ENCODE data around the gene SYCP1.
"Not testable (repeated sequence)": the region's sequence is repeated elsewhere in the genome, so short reads cannot be mapped to it uniquely, and the experiment has no call there.

Gene SYCP1

DNA sequence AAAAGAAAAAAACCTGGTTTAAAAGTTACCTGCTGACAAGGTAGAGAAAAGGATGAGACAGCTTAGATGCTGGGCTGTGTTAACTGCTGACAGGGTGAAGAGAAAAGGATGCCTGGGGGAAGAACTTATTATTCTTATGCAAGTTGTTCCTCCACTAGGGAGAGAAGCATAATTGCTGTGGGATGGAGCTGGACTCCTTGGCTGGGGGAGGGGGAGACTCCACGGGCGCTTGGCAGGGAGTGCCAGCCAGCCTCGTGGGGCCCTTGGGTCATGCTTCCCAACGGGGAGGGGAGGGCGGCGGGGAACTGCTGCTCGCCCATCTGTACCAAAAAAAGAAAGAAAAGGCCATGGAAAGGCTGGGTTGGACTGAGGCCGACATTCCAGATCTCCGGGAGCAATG lies 47.2 kb downstream of the SYCP1 start:
- H3K36me3 Mint-ChIP-seq (ENCODE audit: low read depth): no peaks in the 10 kb centered on the region

DNA sequence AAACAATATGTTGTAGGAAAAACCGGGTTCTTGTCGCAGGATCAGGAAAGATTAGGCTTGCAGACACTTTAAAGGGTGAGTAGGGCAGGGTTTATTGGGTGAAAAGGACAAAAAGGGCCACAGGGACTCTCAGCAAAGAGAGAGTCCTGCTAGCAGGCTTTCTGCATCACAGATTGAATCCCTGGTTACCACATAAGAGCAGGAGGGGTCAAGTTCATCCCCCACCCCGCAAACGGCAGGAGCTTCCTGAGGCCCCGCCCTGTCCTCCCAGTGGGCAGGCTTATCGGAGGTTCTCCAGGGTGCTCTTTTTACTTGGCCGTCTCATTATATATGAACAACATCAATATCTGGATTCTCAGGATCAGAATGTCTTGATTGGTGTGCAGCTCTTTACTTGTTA lies 47.7 kb downstream of the SYCP1 start:
- ATAC-seq (no peak), DNase-seq (no peak)
- Mint-ChIP-seq H3K4me3 (no peak overlapping the region), H3K36me3 (ENCODE audit: low read depth) (no peaks in the 10 kb centered on the region), H3K27ac (no peak overlapping the region), H3K4me1 (no peaks in the 10 kb centered on the region), H3K27me3 (no peaks in the 10 kb centered on the region), H3K9me3 (peaks cover 4% of the 10 kb centered on the region)

More for the DNA sequence above, 47.2 kb downstream of the SYCP1 start:
- DNase-seq (no peak), ATAC-seq (no peak)
- H3K27me3 Mint-ChIP-seq: peaks cover 2% of the 10 kb centered on the region
- H3K9me3 Mint-ChIP-seq: peaks cover 4% of the 10 kb centered on the region
- no peak overlapping the region for H3K4me3 Mint-ChIP-seq
- H3K4me1 Mint-ChIP-seq: no peaks in the 10 kb centered on the region
- no peak overlapping the region for H3K27ac Mint-ChIP-seq

DNA sequence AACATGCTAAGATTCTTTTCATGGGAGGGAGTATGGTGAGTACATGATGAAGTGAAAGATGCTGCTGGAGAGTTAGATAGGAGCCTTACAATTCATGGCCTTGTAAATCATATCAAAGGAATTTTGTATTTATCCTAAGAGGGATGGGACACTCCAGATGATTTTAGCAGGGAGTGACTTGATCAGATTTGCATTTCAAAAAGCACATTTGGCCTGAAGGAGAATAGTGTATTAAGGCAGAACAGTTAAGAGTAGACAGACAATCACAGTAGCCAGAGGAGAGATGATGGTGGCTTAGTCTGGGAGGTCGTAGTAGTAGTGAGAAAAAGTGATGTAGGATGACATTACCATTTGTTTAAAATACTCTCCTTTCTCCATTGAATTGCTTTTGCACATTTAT lies 48.8 kb downstream of the SYCP1 start:
- DNase-seq: no peak
- Mint-ChIP-seq H3K36me3 (ENCODE audit: low read depth) (no peaks in the 10 kb centered on the region), H3K4me3 (no peak overlapping the region), H3K4me1 (no peaks in the 10 kb centered on the region), H3K27ac (no peak overlapping the region), H3K27me3 (peaks cover 5% of the 10 kb centered on the region), H3K9me3 (peaks cover 4% of the 10 kb centered on the region)
- ATAC-seq: no peak

DNA sequence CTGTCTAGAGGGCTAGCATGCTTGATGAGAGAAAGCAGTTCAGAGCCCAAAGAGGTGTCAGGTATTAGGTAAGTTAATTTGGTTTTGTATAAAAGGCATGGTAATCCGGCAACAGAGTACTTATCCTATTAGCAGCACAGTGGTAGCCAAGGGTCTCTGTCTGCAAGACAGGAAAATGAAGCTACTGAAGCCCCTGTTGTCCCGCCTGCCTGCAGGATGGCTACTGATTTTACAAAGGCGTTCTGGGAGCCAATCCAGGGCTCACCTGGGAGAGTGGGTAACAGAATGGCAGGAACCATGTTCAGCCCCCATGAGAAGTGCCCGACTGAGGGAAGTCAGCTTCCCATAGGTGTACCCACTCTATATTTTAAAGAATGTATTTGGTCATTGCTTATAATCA lies 61.1 kb downstream of the SYCP1 start:
- not testable (repeated sequence) for H3K4me1 Mint-ChIP-seq; H3K9me3 Mint-ChIP-seq; ATAC-seq; H3K36me3 Mint-ChIP-seq (ENCODE audit: low read depth); DNase-seq; H3K27ac Mint-ChIP-seq; H3K4me3 Mint-ChIP-seq
- peaks cover 34% of the 10 kb centered on the region for H3K27me3 Mint-ChIP-seq

DNA sequence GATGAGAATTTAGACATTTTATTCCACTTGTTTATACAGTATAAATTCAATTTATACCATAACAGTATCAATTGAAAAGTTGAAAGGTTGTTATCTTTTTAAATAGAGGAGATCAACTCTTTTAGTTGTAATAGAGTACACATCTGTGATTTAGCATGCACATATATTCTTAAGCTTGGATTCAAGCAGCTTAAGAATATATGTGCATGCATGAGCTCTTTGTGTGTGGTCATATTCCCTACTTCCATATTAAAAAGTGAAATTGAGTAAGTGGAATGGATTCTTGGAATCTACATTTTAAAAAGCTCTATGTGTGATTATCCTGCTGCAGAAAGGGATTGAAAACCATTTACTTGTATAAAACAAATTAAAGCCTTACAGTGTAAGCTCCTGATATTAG lies 71.9 kb downstream of the SYCP1 start:
- Mint-ChIP-seq H3K36me3 (ENCODE audit: low read depth) (peaks cover 3% of the 10 kb centered on the region), H3K9me3 (peaks cover 6% of the 10 kb centered on the region), H3K27me3 (peaks cover 37% of the 10 kb centered on the region), H3K4me3 (no peak overlapping the region), H3K4me1 (peaks cover 3% of the 10 kb centered on the region), H3K27ac (no peak overlapping the region)
- no peak for DNase-seq
- ATAC-seq: no peak

DNA sequence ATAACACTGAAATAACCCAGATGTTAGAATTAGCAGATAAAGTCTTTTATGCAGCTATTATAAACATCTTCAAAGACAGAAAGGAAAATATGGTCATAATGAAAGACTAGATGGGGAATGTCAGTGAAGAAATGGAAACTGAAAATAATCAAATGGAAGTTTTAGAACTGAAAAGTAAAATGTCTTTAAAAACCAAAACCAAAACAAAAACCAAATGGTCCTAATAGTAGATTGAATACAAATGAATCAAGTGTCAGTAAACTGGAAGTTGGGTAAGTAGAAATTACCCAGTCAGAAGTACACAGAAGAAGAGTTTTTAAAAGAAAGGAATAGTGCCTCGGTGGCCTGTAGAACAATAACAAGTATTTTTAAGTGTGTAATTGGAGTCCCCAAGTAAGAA lies 72.7 kb downstream of the SYCP1 start:
- Mint-ChIP-seq H3K4me1 (peaks cover 3% of the 10 kb centered on the region), H3K27me3 (peaks cover 32% of the 10 kb centered on the region), H3K36me3 (ENCODE audit: low read depth) (peaks cover 3% of the 10 kb centered on the region), H3K4me3 (no peak overlapping the region), H3K9me3 (peaks cover 11% of the 10 kb centered on the region), H3K27ac (no peak overlapping the region)
- ATAC-seq: no peak
- DNase-seq: no peak

DNA sequence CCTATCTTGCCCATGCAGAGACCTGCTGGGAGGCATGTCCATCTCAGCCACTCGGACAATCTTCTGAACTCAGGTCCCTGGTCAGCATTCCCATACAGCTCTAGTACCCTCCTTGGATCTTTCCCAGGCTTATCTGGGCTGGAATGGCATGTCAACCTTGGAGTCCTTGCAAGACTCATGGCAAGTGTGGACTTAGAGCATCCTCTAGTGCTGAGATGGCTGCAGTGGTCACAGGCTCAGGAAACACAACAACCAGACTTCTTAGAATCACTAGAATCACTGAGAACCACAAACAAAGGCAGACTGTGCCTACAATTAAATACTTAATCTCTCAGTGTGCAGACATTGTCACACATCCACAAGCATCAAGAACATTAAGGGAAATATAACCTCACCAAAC lies 101.9 kb downstream of the SYCP1 start:
- Mint-ChIP-seq H3K4me3 (no peak overlapping the region), H3K27me3 (peaks cover 9% of the 10 kb centered on the region), H3K36me3 (ENCODE audit: low read depth) (no peaks in the 10 kb centered on the region), H3K9me3 (no peaks in the 10 kb centered on the region), H3K27ac (no peak overlapping the region), H3K4me1 (no peaks in the 10 kb centered on the region)
- DNase-seq (no peak), ATAC-seq (no peak)

DNA sequence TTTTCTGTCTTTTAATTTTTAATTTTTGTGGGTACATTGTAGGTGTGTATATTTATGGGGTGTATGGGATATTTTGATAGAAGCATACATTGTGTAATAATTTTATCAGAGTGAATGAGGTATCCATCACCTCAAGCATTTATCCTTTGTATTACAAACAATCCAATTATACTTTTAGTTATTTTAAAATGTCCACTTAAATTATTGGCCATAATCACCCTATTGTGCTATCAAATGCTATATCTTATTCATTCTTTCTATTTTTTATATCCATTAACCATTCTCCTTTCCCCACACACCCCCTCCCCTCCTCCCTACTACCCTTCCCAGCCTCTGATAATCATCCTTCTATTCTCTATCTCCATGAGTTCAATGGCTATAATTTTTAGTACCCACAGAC lies 104.8 kb downstream of the SYCP1 start:
- Mint-ChIP-seq H3K27ac (no peak overlapping the region), H3K36me3 (ENCODE audit: low read depth) (no peaks in the 10 kb centered on the region), H3K4me3 (no peak overlapping the region), H3K9me3 (no peaks in the 10 kb centered on the region), H3K4me1 (no peaks in the 10 kb centered on the region), H3K27me3 (peaks cover 23% of the 10 kb centered on the region)
- ATAC-seq (no peak), DNase-seq (no peak)

DNA sequence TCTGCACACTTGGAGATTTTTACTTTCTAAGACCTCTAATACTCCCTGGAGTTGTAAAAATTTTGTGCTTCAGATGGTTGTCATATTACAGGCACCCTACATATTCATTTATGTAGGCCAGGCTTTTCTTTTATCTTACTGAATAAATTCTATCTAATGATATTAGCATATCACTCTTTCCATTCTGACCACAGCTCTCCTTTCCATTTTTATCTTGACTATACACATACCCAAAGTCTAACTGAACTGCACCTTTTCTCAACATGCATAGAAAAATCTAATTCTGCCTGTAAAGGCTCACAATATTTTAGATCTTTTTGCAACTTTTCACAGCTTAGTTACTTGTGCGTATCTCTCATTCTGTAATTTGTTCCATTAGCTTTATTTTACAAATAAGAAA lies 122.2 kb downstream of the SYCP1 start:
- ATAC-seq (no peak), DNase-seq (no peak)
- Mint-ChIP-seq H3K4me1 (no peaks in the 10 kb centered on the region), H3K27me3 (peaks cover 11% of the 10 kb centered on the region), H3K36me3 (ENCODE audit: low read depth) (no peaks in the 10 kb centered on the region), H3K9me3 (peaks cover 5% of the 10 kb centered on the region), H3K4me3 (no peak overlapping the region), H3K27ac (no peak overlapping the region)

DNA sequence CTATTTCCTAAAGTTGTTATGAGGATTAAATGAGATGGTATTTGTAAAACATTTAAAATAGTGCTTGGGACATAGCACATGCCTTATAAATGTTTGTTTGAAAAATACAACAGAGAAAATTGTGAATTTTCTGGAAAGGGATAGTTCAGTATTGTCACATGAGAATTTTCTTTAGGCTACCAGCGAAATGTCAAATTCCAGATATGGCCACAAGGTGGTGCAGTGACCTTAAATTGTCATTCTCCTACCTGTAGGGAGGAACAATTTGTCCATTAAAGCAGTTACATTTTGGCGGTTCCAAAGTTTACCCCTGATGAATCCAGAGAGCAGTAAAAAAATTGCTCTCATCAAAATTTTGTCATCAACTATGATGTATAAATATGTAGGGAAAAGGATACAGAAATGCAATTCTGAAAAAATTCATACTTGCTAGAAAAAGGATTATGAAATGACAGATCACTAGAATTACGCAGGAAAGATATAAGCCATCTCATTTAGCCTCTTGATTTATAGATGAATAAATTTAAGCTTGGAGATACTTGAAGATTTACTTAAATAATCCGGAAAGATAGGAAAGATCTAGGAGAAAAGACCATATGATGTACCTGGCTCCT lies 124.7 kb downstream of the SYCP1 start:
- no peak for ATAC-seq
- Mint-ChIP-seq H3K36me3 (ENCODE audit: low read depth) (no peaks in the 10 kb centered on the region), H3K4me3 (no peak overlapping the region), H3K27me3 (peaks cover 9% of the 10 kb centered on the region), H3K9me3 (peaks cover 12% of the 10 kb centered on the region), H3K27ac (no peak overlapping the region), H3K4me1 (no peaks in the 10 kb centered on the region)
- peak; percentile 69 for DNase-seq

DNA sequence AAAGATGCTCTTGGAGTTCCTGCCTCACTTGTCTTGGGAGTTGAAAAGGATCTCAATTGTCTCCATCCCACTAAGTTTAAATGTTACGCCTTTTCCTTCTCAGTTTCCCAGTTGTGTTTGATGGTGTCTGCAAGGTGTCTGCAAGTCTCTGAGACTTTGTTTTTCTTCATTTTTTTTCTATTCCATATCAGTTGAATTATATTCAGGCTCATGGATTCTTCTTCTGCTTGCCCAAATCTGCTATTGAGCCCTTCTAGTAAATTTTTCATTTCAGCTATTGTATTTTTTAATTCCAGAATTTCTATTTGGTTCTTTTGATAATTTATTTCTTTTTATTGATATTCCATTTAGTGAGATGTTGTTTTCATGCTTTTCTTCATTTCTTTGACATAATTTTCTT lies 127.6 kb downstream of the SYCP1 start:
- no peak overlapping the region for H3K4me3 Mint-ChIP-seq
- H3K36me3 Mint-ChIP-seq (ENCODE audit: low read depth): no peaks in the 10 kb centered on the region
- no peak for ATAC-seq
- H3K4me1 Mint-ChIP-seq: no peaks in the 10 kb centered on the region
- H3K27me3 Mint-ChIP-seq: peaks cover 6% of the 10 kb centered on the region
- no peak overlapping the region for H3K27ac Mint-ChIP-seq
- DNase-seq: no peak
- H3K9me3 Mint-ChIP-seq: peaks cover 12% of the 10 kb centered on the region

DNA sequence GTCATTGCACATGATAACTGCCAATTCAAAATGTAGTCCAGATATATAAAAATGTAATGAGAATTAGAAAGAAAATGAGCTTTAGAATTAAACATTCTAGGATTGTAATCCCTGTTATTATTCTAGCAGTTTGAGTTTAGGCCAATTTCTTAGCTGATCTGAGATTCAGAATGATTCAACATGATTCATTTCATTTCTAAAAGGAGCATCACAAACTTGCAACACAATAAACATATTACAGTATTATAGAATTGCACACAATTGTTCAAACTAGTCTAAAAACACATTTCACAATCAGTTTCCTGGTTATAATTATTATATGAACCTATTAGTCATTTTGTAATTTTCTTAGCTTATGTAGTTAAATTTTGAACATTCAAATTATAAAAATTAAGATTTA lies 131.6 kb downstream of the SYCP1 start:
- Mint-ChIP-seq H3K9me3 (peaks cover 24% of the 10 kb centered on the region), H3K4me3 (no peak overlapping the region), H3K27ac (no peak overlapping the region), H3K27me3 (peaks cover 8% of the 10 kb centered on the region), H3K4me1 (no peaks in the 10 kb centered on the region), H3K36me3 (ENCODE audit: low read depth) (peaks cover 6% of the 10 kb centered on the region)
- DNase-seq (no peak), ATAC-seq (no peak)

DNA sequence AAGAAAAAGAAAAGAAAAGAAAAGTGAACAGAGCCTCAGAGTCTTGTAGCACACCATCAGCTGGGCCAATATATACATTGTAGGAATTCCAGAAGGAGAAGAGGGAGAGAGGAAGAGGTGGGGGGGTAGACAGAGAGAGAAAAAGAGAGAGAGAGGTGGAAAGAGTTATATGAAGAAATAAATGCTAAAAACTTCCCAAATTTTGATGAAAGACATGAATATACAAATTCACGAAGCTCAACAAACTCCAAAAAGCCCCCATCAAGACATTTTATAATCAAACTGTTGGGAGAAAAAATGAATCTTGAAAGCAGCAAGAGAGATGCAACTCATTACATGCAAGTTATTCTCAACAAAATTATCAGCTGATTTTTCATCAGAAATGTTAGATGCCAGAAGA lies 133.4 kb downstream of the SYCP1 start:
- peaks cover 6% of the 10 kb centered on the region for H3K27me3 Mint-ChIP-seq

DNA sequence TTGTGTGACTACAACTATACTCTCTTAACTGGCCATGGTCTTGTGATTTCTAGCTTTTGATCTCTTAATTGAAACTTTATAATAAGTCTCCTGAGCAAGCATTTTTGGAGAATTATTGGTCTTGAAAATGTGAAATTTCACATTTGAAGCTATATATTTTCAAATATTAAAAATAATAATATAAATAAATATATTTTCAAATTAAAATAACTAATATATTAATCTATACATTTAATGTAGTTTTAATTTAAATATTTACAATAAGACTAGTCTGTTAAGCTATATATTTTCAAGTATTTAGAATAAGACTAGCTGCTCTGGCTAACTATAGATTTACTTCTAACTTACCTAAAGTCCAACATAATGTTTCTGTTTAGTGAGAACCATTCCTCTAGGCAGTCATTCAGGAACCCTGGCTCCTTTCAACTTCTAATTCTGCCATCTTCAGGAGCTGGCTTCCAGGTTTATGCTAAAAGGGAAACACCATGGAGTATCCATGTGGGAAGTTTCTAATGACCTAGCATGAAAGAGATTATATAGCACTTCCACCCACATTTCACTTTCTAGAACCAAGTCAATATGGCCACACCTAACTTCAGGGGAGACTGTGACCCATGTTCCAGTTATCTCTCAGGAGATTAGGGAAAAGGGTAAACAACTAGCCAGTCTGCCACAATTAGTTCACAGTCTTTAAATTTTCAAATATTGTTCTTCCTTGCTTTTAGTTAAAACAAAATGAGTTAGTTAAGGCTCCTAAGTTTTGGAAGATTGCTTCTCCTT lies 143.0 kb downstream of the SYCP1 start:
- Mint-ChIP-seq H3K4me3 (no peak overlapping the region), H3K27ac (no peak overlapping the region), H3K4me1 (no peaks in the 10 kb centered on the region), H3K36me3 (ENCODE audit: low read depth) (no peaks in the 10 kb centered on the region), H3K9me3 (no peaks in the 10 kb centered on the region), H3K27me3 (peaks cover 12% of the 10 kb centered on the region)
- no peak for DNase-seq
- ATAC-seq: no peak

More for the DNA sequence above, 133.4 kb downstream of the SYCP1 start:
- no peak for DNase-seq
- peaks cover 6% of the 10 kb centered on the region for H3K36me3 Mint-ChIP-seq (ENCODE audit: low read depth)
- H3K4me3 Mint-ChIP-seq: no peak overlapping the region
- H3K27ac Mint-ChIP-seq: no peak overlapping the region
- ATAC-seq: no peak
- H3K9me3 Mint-ChIP-seq: peaks cover 12% of the 10 kb centered on the region
- no peaks in the 10 kb centered on the region for H3K4me1 Mint-ChIP-seq

DNA sequence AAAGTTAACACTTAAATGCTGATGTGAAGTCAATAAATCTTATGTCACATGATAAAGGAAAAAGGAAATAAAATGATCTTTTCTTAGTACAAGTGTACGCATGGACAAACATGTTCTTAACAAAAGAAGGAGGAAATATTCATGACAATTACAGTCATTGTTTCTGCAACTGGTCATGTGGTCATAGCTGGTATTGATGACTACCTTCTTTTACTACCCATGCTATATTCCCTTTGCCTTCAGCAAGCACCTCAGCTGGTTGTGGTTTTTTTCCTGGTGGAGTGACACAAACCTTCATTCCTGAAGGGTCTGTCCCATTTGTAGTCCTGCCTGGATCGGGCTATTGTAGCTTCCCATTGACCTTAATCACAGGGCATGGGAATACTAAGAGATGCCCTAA lies 151.5 kb downstream of the SYCP1 start:
- peaks cover 10% of the 10 kb centered on the region for H3K27me3 Mint-ChIP-seq
- H3K4me1 Mint-ChIP-seq: no peaks in the 10 kb centered on the region
- no peaks in the 10 kb centered on the region for H3K9me3 Mint-ChIP-seq
- ATAC-seq: no peak
- no peaks in the 10 kb centered on the region for H3K36me3 Mint-ChIP-seq (ENCODE audit: low read depth)
- H3K27ac Mint-ChIP-seq: no peak overlapping the region
- no peak overlapping the region for H3K4me3 Mint-ChIP-seq
- DNase-seq: no peak
